ENCODE measurements around the gene RPL10A.

- TF ChIP-seq POLR2AphosphoS5 (IDR thresholded peaks at IDR 0.05; ENCODE audit: low read depth, low read length): no peak
- no peak for TF ChIP-seq RAD21 (IDR thresholded peaks at IDR 0.05; ENCODE audit: low read length)
- TF ChIP-seq CTCF (IDR thresholded peaks at IDR 0.05): no peak
- TF ChIP-seq EZH2phosphoT487 (IDR thresholded peaks at IDR 0.05; ENCODE audit: borderline replicate concordance, low read depth): no peak
- no peak for TF ChIP-seq MEF2A (IDR thresholded peaks at IDR 0.05; ENCODE audit: borderline replicate concordance, low read depth)
- TF ChIP-seq MAX (IDR thresholded peaks at IDR 0.05; ENCODE audit: low read depth): no peak
- no peak for TF ChIP-seq RXRA (IDR thresholded peaks at IDR 0.05; ENCODE audit: borderline replicate concordance, low read depth)
- no peak for TF ChIP-seq CHD2 (IDR thresholded peaks at IDR 0.05; ENCODE audit: low read length, partially characterized antibody)
Measured at GRCh38 chr6:35428421-35429149, 39.6 kb upstream of the RPL10A start.

All from SK-N-SH (cell line).